ENCODE measurements around the gene KIF25.

The KIF25 gene

GRCh38 chr6:168039301-168039700 is 41.8 kb downstream of the KIF25 start:
- DNase-seq, result no peak

GRCh38 chr6:168039849-168040248 is 42.4 kb downstream of the KIF25 start:
- DNase-seq, result no peak

GRCh38 chr6:168040856-168041496 is 43.5 kb downstream of the KIF25 start:
- DNase-seq, result no peak

GRCh38 chr6:168041928-168042327 is 44.5 kb downstream of the KIF25 start:
- no peak for DNase-seq

GRCh38 chr6:168042426-168043192 is 45.1 kb downstream of the KIF25 start:
- DNase-seq, result no peak

- DNase-seq, result no peak
Measured at GRCh38 chr6:168043193-168043847, 45.8 kb downstream of the KIF25 start.

- no peak for DNase-seq
Measured at GRCh38 chr6:168043848-168044415, 46.5 kb downstream of the KIF25 start.

GRCh38 chr6:168044521-168045130 is 47.2 kb downstream of the KIF25 start:
- no peak for DNase-seq

GRCh38 chr6:168045141-168045691 is 47.7 kb downstream of the KIF25 start:
- DNase-seq, result no peak

GRCh38 chr6:168045706-168046620 is 48.5 kb downstream of the KIF25 start:
- DNase-seq, result no peak

- no peak for DNase-seq
Measured at GRCh38 chr6:168046696-168047095, 49.2 kb downstream of the KIF25 start.

- DNase-seq, result peak; percentile 61 to 71
Measured at GRCh38 chr6:168047841-168048723, 50.6 kb downstream of the KIF25 start.

GRCh38 chr6:168048724-168049025 is 51.2 kb downstream of the KIF25 start:
- DNase-seq, result no peak

GRCh38 chr6:168049277-168049676 is 51.8 kb downstream of the KIF25 start:
- no peak for DNase-seq

GRCh38 chr6:168049706-168050224 is 52.3 kb downstream of the KIF25 start:
- no peak for DNase-seq

GRCh38 chr6:168050225-168050880 is 52.9 kb downstream of the KIF25 start:
- DNase-seq, result no peak

GRCh38 chr6:168050881-168051586 is 53.6 kb downstream of the KIF25 start:
- peak in 1 of 2 donors; percentile 10 for DNase-seq

- DNase-seq, result no peak
Measured at GRCh38 chr6:168051648-168052047, 54.2 kb downstream of the KIF25 start.

GRCh38 chr6:168052291-168052891 is 54.9 kb downstream of the KIF25 start:
- DNase-seq, result no peak
